WERI-Rb-1 (cell line): Measurements from ENCODE around the gene ABL1.

Experiments used
- DNase-seq: peaks from one replicate; pipeline ENCODE4 v3.0.0-alpha.2; 2020
- H3K27ac ChIP-seq: fragments of 250-450 bp; sonication (Bioruptor Pico); 2 replicates; pipeline ENCODE4 v1.5.1; 2020; ENCODE audit warnings: mild to moderate bottlenecking, moderate library complexity
- H3K27me3 ChIP-seq: fragments of 250-450 bp; sonication (Bioruptor Pico); 2 replicates; pipeline ENCODE4 v1.5.1; 2021; ENCODE audit warnings: mild to moderate bottlenecking, low read depth, moderate library complexity; ENCODE audit not compliant: insufficient read depth, severe bottlenecking
- H3K36me3 ChIP-seq: fragments of 250-450 bp; sonication (Bioruptor Pico); 2 replicates; pipeline ENCODE4 v1.5.1; 2020; ENCODE audit warnings: mild to moderate bottlenecking, moderate library complexity
- H3K4me3 ChIP-seq: 2 replicates; pipeline ENCODE4 v1.5.1; 2011; ENCODE audit warnings: low read depth, mild to moderate bottlenecking, control low read depth, low read length
- H3K9me3 ChIP-seq: fragments of 250-450 bp; sonication (Bioruptor Pico); 2 replicates; pipeline ENCODE4 v1.5.1; 2021; ENCODE audit warnings: mild to moderate bottlenecking, moderate library complexity; ENCODE audit not compliant: severe bottlenecking
- TF ChIP-seq, protein P1 (sequence below): IDR thresholded peaks from 2 replicates; pipeline ENCODE4 v1.5.1; 2011; ENCODE audit warnings: low read depth, mild to moderate bottlenecking, control low read depth, inconsistent platforms, low read length

The ABL1 gene

DNA sequence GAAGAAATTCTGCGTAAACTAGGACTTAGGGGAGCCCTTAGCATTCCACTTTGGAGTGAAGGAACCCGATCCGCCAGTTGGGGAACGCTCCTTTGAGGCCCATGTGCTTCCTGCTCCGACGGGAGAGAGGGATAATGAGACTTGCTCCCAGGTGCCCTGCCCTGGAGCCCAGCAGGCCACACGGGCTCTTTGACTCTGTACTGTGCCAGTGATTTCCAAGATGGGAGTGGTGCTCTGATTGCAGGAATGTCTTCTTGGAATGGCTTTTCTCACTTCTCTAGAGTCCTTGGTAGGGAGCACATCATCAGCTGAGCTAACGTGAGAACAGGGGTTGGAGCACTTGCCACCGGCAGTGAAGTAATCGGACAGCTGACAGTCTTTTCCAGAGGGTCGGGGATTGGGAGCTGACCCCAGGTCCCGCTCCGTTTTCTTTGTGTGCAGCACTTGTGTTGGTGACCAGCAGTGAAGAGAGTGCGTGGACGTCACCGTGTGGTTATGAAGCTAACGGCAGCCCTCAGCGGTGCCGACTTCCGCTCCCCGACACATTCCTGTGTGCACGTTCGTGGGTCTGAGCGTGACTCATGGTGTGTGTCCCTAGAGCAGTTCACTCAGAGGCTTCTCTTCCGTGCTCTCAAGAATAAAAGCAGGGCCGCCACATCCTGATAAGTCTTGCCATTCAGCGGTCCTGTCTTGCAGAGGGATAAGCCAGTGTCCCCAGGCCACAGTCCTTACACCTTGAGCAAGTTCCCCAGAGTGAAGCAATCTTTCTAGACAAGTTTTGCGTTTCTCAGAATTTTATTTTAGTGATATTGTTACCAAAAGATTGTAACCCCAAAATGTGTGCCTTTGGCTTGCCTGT is 25.6 kb downstream of the ABL1 start:
- no peaks in the 10 kb centered on the region for H3K9me3 ChIP-seq
- H3K36me3 ChIP-seq = peaks cover 95% of the 10 kb centered on the region
- TF ChIP-seq, protein P1, sequence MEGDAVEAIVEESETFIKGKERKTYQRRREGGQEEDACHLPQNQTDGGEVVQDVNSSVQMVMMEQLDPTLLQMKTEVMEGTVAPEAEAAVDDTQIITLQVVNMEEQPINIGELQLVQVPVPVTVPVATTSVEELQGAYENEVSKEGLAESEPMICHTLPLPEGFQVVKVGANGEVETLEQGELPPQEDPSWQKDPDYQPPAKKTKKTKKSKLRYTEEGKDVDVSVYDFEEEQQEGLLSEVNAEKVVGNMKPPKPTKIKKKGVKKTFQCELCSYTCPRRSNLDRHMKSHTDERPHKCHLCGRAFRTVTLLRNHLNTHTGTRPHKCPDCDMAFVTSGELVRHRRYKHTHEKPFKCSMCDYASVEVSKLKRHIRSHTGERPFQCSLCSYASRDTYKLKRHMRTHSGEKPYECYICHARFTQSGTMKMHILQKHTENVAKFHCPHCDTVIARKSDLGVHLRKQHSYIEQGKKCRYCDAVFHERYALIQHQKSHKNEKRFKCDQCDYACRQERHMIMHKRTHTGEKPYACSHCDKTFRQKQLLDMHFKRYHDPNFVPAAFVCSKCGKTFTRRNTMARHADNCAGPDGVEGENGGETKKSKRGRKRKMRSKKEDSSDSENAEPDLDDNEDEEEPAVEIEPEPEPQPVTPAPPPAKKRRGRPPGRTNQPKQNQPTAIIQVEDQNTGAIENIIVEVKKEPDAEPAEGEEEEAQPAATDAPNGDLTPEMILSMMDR = no peak
- H3K4me3 ChIP-seq = no peak overlapping the region
- no peak for DNase-seq
- H3K27ac ChIP-seq = no peak overlapping the region
- no peaks in the 10 kb centered on the region for H3K27me3 ChIP-seq

DNA sequence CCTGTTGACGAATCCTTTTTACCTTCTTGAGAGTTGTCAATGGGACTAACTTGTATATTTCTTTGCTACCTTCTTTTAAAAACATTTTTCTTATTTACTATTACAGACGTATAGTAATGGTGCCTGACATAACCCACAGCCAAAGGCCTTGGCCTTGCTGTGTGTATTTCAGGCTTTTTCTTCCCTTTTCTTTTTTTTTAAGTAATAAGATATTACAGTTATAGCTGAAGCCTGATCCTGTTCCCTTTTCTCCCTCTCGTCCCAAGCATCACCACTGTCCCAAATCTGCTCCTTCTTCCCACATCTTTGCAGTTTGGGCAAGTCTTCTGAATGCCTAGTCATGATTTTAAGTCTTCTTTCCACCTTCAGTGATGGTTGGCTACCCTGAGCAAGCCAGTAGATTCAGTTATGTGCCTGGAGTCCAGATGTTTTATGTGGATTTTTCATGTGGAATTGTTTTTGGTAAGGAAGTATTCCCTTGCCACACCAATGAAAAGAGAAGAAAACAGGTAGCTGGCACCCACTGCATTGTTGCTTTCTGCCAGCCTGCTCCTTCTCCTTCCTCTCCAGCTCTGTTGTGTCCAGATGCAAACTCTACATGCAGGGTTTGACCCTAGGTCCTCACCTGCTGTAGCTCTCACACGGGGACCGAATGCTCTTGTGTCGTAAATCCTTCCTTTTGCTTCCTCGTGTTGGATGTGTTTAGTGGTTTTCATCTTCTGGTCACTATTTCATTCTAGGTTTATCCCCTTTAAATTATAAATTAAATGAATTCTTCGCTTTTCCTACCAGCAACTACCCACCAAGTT is 26.5 kb downstream of the ABL1 start:
- no peaks in the 10 kb centered on the region for H3K27me3 ChIP-seq
- H3K4me3 ChIP-seq = no peak overlapping the region
- DNase-seq = no peak
- no peaks in the 10 kb centered on the region for H3K9me3 ChIP-seq
- H3K36me3 ChIP-seq = peaks cover 94% of the 10 kb centered on the region
- H3K27ac ChIP-seq = no peak overlapping the region
- TF ChIP-seq, protein P1 = no peak

DNA sequence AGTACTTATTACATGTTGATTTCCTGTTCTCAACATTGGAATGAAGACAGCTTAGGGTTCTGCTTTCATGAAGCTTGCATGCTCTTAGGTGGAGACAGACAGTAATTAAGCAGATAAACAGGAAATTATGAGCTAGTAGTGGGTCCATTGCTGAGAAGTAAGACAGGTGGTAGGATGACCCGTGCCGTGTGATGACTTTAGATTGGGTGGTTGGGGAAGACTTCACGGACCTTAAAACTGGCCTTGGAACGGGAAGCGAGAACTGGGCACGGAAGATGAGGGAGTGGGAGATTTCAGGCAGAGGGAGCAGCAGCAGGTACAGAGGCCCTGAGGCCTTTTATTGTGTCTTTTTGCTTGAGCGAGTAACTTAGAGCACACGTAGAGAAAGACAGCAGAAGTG is 27.2 kb downstream of the ABL1 start:
- Histone ChIP-seq H3K36me3 (peaks cover 94% of the 10 kb centered on the region), H3K4me3 (no peak overlapping the region), H3K9me3 (no peaks in the 10 kb centered on the region), H3K27ac (no peak overlapping the region), H3K27me3 (no peaks in the 10 kb centered on the region)
- TF ChIP-seq, protein P1 = no peak
- DNase-seq = no peak

DNA sequence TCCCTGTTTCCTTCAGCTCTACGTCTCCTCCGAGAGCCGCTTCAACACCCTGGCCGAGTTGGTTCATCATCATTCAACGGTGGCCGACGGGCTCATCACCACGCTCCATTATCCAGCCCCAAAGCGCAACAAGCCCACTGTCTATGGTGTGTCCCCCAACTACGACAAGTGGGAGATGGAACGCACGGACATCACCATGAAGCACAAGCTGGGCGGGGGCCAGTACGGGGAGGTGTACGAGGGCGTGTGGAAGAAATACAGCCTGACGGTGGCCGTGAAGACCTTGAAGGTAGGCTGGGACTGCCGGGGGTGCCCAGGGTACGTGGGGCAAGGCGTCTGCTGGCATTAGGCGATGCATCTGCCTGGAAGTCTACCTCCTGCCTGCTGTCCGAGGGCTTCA is 27.7 kb downstream of the ABL1 start:
- Histone ChIP-seq H3K27me3 (no peaks in the 10 kb centered on the region), H3K27ac (no peak overlapping the region), H3K9me3 (no peaks in the 10 kb centered on the region), H3K4me3 (no peak overlapping the region), H3K36me3 (peaks cover 94% of the 10 kb centered on the region)
- TF ChIP-seq, protein P1 = no peak
- DNase-seq = no peak

DNA sequence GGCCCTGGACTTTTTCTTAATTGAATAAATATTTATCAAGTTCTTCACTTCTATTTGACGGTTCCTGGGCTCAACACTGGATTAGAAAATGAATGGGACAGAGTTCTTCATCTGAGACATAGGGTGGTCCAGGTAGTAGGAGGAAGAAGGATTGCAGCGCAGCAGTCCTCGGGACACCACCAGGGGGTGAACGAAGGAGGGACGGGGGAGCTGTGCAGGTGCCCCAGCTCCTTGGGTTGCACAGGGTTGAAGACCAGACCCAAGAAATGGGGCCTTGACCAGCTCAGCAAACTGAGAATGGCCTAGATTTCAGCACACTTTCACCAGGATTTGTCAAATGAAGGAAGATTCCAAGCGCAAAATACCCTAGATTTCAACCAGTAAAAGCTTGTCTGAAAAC is 29.5 kb downstream of the ABL1 start:
- Histone ChIP-seq H3K9me3 (no peaks in the 10 kb centered on the region), H3K36me3 (peaks cover 94% of the 10 kb centered on the region), H3K27ac (no peak overlapping the region), H3K4me3 (no peak overlapping the region), H3K27me3 (no peaks in the 10 kb centered on the region)
- DNase-seq = no peak
- TF ChIP-seq, protein P1 = 0 out of 2 replicates have a peak, but pooled peaks have one; percentile 6
